GM21447 (cell line): ENCODE results near the gene USP17L18.
"Not testable (repeated sequence)": the region's sequence is repeated elsewhere in the genome, so short reads cannot be mapped to it uniquely, and the experiment has no call there.

ENCODE experiments used
- ATAC-seq: cut with Tn5 transposase; IDR thresholded peaks from one replicate; pipeline ENCODE4 v1.9.1; 2021; ENCODE audit not compliant: unreplicated experiment

USP17L18 gene

GRCh38 chr4:9247953-9248680 is at the start of gene USP17L18:
Gene USP17L18, plus strand, starts transcription at chr4:9248630. Its CDS starts 0 bp downstream, at chr4:9248630.
- not testable (repeated sequence) for ATAC-seq

- ATAC-seq, result not testable (repeated sequence)
Observed at GRCh38 chr4:9210357-9210756, 38.1 kb upstream of the USP17L18 start, which contains the start of gene USP17L10. Gene USP17L10, plus strand, starts transcription at chr4:9210657. Its CDS starts 0 bp downstream, at chr4:9210657.

GRCh38 chr4:9214701-9215100 is 33.7 kb upstream of the USP17L18 start:
- not testable (repeated sequence) for ATAC-seq

- ATAC-seq, result not testable (repeated sequence)
Observed at GRCh38 chr4:9215105-9215504, 33.3 kb upstream of the USP17L18 start, which contains the start of gene USP17L11. Gene USP17L11, plus strand, starts transcription at chr4:9215405. Its CDS starts 0 bp downstream, at chr4:9215405.

GRCh38 chr4:9219852-9220251 is 28.6 kb upstream of the USP17L18 start, which contains the start of gene USP17L12:
Gene USP17L12, plus strand, starts transcription at chr4:9220152. Its CDS starts 0 bp downstream, at chr4:9220152.
- ATAC-seq, result not testable (repeated sequence)

- not testable (repeated sequence) for ATAC-seq
Observed at GRCh38 chr4:9224596-9224995, 23.8 kb upstream of the USP17L18 start, which contains the start of gene USP17L13. Gene USP17L13, plus strand, starts transcription at chr4:9224896. Its CDS starts 0 bp downstream, at chr4:9224896.

- ATAC-seq, result not testable (repeated sequence)
Observed at GRCh38 chr4:9230249-9230648, 18.2 kb upstream of the USP17L18 start.

GRCh38 chr4:9234085-9234484 is 14.3 kb upstream of the USP17L18 start, which contains the start of gene USP17L15:
Gene USP17L15, plus strand, starts transcription at chr4:9234385. Its CDS starts 0 bp downstream, at chr4:9234385.
- ATAC-seq, result not testable (repeated sequence)

GRCh38 chr4:9238461-9238860 is 10.0 kb upstream of the USP17L18 start:
- not testable (repeated sequence) for ATAC-seq

GRCh38 chr4:9243579-9243978 is 4.9 kb upstream of the USP17L18 start, which contains the start of gene USP17L17:
Gene USP17L17, plus strand, starts transcription at chr4:9243879. Its CDS starts 0 bp downstream, at chr4:9243879.
- ATAC-seq, result not testable (repeated sequence)

- not testable (repeated sequence) for ATAC-seq
Observed at GRCh38 chr4:9253078-9253477, 4.6 kb downstream of the USP17L18 start, which contains the start of gene USP17L19. Gene USP17L19, plus strand, starts transcription at chr4:9253378. Its CDS starts 0 bp downstream, at chr4:9253378.

GRCh38 chr4:9257824-9258223 is 9.4 kb downstream of the USP17L18 start, which contains the start of gene USP17L20:
Gene USP17L20, plus strand, starts transcription at chr4:9258124. Its CDS starts 0 bp downstream, at chr4:9258124.
- not testable (repeated sequence) for ATAC-seq

GRCh38 chr4:9262572-9262971 is 14.1 kb downstream of the USP17L18 start, which contains the start of gene USP17L21:
Gene USP17L21, plus strand, starts transcription at chr4:9262872. Its CDS starts 0 bp downstream, at chr4:9262872.
- ATAC-seq, result not testable (repeated sequence)

GRCh38 chr4:9267319-9267718 is 18.9 kb downstream of the USP17L18 start, which contains the start of gene USP17L22:
Gene USP17L22, plus strand, starts transcription at chr4:9267619. Its CDS starts 0 bp downstream, at chr4:9267619.
- not testable (repeated sequence) for ATAC-seq

- not testable (repeated sequence) for ATAC-seq
Observed at GRCh38 chr4:9271719-9272118, 23.3 kb downstream of the USP17L18 start.
